GM21515 (cell line): ENCODE results near the gene SYTL3.

ENCODE experiments used
- ATAC-seq: cut with Tn5 transposase; IDR thresholded peaks from one replicate; pipeline ENCODE4 v1.9.1; 2021; ENCODE audit not compliant: unreplicated experiment

The SYTL3 gene

DNA sequence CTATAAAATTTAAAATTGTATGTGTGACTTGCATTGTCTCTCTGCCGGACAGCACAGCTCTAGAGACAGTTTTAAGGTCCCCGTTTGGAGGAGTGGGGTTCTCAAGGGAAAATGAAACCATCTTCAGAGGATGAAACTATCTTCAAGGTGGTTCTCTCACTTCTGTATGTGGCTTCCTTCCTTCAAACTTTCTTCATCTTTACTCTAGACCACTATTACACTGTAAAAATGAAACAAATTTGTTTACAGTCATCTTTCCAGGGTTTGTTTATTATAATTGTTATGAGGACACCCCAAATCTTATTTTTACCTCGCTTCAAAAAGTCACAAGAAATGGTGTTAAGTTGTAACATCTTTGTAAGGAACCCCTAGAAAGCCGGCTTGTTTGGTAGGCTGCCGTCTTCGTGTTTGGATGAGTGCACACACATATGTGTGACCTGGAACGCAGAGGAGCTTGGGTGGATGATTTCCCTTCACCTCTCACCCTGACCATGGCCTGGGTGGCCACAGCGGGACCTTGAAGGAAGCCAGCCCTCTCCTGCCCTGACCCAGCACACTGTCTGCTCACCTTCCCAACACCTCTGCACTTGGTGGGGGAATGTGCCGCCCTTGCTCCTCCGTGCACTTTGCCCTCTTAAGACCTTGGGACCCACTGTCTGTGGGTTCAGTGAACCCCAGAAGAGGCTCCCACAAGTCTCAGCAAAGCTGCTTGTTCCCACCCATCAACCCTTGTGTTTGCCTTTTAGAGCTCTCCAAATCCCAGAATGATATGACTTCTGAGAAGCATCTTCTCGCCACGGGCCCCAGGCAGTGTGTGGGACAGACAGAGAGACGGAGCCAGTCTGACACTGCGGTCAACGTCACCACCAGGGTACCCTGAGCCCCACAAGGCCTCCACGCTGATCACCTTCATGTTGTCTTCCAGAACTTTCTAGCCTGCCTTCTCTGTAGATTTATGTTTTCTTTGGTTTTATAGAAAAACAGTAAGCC is 67.8 kb downstream of the SYTL3 start:
- ATAC-seq, result peak; percentile 60

DNA sequence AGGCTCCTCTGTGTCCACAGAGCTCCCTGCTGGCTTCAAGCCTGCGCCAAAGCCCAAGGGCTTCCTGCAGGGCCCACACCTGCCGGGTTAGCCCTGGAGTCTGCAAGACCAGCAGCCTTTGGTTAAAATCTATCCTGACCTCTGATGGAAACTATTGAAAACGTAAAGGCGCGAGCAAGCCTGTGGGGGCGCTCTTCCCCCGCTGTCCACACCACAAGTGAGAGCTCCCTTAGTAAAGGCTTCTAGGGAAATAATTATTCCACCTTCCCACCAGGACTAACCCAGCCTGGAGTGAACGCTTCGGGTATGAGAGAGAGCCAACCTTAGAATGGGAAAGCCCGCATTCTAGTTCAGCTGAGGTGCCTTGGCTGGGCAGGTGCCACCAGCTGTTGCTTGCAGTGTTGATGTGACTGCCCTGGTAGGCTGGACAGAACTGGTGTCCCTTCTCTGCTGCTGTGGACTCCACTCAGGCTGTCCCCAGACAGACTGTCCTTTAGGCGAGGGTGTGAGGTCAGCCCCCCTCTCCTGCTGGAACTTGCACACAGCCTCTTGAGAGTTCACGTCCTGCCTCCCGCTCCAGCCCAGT is 68.7 kb downstream of the SYTL3 start:
- ATAC-seq, result no peak

DNA sequence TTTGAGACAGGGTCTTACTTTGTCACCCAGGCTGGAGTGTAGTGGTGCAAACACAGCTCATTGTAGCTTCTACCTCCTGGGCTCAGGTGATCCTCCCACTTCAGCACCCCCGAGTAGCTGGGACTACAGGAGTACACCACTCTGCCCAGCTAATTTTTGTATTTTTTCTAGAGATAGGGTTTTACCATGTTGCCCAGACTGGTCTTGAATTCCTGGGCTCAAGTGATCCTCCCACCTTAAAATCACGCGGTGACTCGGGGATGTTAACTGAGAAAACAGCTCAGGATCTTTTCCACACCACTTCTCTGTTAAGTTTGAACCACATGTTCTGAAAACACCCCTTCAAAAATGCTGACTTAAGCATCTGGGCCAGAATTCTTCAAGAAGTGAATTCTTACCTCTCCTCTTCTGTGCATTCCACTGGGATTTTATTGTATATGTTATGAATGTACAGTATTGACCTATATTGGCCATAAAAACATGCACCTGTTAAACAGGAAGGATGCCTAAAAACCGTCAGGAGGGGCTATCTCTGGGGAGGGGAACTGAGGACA is 72.4 kb downstream of the SYTL3 start:
- no peak for ATAC-seq

DNA sequence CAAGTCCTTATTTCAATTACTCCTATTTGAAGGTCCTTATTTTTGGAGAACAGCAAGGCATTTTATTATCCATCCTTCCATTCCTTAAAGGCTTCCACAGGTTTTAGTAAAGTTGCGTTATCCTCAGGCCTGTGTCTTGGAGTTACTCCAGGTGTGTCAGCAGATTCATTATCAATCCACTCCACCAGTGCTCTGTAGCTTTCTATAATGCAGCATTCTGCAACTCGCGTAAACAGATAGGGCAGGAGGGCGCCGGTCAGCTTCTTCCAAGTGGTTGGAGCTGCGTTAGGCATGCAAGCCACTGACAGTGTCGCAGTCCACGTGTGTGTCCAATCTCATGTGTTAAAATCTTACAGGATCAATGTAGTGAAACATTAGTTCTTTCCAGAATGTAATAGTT is 75.8 kb downstream of the SYTL3 start:
- no peak for ATAC-seq

DNA sequence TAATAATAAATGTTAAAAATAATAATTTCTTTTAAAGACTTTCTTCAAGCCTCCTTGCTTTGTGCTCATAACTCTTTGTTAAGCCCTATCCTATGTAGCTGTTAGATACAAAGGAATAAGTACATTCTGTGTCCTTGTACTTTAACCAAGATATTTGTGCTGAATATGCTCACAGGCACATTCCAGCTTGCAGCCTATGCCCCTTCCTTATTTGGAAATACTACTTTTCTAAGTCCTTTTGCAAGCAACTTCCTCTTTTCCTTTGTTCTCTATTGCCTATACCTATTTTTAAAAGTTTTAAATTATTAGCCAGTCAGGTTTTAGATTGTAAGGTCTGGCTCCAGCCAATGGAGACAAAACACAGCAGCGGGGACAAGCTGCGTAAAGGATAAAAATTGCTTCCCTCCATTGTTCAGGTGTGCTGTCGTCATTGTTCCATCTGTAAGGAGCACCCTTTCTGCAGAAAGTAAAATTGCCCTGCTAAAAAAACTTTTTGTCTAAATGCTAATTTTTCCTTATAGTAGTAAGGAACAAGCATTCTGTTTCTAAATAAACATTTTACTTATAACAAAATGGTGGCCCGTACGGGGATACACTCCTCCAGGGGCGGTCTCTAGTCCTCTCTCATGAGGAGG is 80.2 kb downstream of the SYTL3 start:
- no peak for ATAC-seq

DNA sequence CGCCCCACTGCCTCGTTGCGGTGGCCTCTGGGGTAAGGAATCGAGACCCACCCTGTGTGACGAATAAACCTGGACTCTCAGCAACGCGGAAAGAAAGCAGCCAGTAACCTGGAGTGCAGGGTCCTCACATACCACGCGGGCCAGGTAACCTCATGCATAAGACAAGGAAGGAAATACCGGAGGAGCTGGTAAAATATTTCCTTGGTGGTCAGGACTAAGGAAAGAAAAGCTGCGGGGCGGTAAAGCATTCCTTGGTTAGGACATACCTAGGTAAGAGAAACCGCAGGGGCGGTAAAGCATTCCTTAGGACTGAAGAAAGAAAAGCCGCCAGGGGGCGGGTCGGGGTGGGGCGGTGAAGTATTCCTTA is 80.7 kb downstream of the SYTL3 start:
- no peak for ATAC-seq

DNA sequence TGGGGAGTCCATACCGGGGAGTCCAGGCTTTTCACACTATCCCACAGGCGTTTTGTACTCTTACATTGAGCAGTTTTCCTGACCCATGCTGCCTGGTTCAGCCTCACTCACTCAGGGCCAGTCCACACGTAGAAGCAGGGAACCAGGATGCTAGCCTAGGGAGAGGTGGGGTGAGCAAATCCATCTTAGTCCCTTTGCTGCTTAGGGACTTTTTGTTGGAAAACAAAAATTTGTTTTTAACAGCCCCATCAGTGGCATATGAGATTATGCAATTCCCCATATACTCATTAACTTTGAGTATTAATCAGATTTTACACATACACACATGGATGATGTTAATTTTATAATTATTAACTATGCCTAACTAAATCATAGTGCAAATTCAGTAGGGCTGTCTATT is 85.2 kb downstream of the SYTL3 start:
- no peak for ATAC-seq

DNA sequence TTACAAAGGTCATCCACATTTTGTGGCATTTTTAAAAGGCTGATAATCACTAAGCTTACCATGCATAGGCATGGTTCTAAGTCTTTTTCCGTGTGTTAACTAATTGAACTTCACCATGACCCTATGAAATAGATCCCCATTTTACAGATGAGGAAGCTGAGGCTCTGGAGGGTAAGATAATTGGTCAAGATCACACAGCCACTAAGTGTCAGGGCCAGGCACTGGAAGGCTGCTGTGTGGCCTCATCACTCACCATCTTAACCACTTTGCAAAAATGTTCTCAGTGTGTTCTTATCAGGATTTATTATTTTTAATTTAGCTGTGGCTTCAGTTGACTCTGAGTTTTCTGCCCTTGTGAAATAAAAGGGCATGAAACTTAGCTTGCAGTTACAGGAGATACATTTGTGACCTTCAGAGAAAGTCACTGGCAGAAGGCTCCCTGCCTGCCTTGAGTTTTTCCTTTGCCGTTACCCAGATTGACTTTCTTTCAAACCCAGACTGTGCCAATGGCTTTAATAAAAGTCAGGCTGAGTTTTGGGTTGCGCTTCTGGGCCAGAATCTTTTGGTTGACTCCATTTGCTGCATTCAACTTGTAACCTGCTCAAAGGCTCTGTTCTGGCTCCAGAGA is 87.3 kb downstream of the SYTL3 start:
- ATAC-seq, result no peak

DNA sequence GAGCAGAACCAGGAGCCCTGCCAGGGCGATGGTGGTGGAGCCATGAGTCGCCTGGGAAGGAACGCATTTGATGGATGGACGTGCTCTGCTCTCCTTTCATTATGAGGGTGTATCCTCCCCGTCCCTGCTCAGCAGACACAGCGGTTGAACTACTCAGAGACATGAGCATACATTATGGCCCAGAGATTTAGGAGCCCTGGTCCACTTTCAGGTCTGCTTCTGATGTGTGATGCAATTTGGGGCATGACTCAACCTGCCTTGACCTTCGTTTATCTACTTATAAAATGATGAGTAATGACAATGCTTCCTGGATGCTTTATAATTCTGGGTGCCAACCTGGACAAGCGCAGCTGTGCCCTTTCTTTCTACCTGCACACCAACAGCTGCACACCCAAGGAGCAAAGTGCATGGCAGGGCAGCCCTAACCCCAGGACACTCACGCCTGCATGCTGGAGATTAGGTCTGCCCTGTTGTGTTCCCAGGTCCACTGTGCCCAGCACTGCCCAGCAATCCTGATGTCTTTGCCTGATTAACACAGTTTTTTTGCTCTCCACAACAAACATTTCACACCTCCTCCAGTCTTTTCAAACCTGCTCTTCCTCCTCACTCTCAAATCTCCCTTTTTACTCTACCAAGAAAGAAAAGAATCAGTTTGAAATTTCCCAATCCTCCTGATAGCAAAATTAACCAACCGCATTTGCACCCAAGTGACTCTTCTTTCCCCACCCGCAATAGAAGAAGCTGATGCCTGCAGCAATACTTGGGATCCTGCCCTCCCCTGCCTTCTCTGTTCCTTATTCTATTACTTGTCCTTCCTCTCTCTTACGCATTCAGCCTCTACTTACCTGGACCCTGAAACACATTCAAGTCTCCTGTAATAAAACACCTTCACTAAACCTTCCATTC is 88.1 kb downstream of the SYTL3 start:
- no peak for ATAC-seq

DNA sequence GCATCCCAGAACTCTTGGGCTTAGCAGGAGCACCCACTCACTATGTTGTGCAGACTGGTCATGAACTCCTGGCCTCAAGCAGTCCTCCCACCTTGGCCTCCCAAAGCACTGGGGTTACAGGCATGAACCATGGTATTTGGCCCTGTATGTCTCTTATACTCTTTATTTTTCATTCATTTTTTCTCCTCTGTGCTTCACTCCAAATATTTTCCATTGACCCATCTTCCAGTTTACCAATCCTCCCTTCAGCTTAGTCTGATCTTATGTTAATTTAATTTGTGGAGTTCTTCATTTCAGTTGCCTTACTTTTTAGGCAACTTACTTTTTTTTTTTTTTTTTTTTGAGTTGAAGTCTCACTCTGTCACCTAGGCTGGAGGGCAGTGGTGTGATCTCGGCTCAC is 89.8 kb downstream of the SYTL3 start:
- no peak for ATAC-seq

DNA sequence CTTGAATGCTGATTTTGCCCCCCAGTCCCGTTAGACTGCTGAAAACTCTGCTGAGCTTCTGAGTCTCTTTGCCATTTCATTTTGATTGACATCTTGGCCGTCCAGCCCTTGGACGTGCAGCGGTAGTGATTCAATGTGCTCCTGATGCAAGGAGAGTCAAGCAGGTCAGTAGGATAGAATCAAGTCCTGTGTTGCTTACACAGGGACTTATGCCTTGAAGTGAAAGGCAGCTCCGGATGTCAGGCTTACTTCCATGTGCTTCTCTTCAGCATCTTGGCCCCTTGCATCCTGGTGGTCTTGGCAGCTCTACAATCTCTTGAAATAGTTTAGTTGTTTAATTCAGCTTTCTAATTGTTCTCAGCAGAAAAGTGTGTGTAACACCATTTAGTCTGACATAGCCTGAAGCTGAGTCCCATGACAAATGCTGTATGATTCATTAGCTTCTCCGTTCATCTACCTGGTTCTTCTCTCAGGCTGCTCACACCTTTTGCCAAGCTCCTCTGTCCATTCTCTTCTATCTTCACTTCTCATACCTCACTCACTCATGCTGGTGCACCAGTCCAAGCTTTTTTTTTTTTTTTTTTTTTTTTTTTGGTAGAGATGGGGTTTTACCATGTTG is 93.3 kb downstream of the SYTL3 start:
- ATAC-seq, result no peak

DNA sequence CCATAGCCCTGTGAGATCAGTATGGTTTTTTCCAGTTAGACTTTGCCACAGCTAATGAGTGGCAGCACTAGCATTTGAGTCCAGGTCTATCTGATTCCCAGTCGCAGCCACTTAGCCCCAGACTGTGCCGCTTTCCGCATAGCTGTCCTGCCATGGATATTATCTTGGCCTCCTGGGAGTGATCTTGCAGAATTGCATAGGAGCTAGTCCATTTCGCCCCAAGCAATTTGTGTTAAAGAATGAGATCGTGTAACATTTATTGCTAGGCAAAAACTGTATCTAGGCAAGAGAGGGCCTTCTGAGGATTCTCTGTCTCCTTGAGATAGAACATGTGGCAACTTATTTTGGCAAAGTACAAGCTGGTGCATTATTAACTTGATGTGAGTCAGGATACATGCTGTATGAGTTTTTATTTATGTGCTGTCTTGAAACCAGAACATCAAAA is 95.2 kb downstream of the SYTL3 start:
- no peak for ATAC-seq

DNA sequence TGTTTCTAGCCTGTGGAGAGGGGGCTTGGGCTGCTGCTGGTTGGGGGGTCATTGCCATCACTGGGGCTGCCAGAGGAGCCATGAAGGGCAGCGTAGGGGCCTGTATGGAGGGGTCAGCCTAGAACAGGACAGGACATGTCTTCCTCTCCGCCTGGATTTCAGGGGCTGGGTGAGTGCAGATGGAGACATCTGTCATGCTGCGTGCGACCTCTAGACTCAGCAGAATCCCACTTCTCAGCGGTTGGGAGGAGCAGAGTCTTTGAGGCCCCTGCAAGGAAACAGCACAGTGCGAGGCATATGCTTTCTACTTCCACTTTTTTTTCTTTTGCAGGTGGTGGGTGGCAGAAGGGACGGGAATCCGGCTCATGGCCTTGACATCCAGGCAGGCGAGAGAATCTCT is 101.4 kb downstream of the SYTL3 start:
- no peak for ATAC-seq

DNA sequence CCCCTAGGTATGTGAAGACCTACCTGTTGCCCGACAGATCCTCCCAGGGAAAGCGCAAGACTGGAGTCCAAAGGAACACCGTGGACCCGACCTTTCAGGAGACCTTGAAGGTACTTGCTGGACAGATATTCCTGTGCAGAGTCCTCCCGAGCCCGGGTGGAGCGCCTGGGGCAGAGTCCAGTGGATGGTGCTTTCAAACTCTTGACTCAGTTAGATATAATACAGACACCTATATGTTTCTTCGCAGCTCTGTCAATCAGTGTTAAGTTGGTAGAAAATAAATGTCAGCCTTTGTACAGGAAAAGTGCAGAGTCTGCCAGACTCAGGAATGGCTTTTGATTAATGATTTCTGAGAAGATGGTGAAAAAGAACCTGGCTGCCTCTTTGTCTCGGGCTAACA is 102.1 kb downstream of the SYTL3 start:
- ATAC-seq, result no peak

DNA sequence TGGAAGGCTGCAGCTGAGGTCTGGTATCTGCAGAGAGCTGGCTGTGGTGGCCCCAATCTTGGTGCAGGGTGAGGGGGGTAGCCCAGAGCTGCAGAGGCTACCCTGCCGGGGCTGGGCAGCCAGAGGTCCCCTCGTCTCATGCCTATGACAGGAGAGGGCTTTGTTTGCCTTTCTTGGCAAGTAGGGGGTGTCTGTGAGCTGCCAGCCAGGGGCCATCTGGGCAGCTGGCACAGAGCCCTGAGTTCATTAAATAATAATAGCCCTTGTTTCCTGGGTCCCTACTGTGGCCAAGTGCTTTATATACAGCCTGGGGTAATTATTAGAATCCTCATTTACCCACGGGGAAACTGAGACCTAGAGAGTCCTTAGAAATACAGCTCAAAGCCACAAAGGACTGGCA is 102.8 kb downstream of the SYTL3 start:
- ATAC-seq, result no peak

DNA sequence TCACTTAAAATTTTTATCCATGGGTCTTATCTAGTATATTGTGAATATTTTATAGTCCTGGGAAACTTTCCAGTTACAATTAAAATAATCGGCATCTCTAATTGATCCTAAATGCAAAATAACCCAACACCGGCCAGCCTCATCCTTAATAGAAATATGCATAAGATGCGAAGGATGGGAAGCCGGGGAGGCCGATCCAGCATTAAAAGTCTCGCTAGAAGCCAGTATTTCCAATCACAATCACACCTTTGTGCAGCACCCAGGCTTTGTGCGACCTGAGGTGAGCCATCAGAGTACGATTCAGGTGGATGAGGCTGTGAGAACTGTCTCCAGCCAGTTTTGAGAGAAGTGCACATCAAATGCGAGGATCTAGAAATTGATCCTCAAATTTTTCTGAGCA is 104.0 kb downstream of the SYTL3 start:
- ATAC-seq, result no peak

DNA sequence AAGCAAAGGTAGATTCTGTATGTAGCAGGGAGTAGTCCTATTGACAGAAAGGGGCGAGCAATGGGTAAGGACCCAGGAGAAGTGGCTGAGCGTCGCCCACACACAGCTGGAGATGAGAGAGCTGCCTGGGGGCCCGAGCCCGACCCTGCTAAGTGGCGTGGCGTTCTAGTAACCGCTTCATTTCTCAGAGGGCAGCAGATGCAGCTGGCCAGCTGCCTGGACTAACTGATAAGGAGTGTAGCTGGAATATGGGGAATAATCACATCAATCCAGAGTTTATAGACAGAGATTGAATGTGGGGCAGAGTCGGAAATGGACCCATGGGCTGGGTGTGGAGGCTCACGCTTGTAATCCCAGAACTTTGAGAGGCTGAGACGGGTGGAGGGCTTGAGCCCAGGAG is 104.9 kb downstream of the SYTL3 start:
- ATAC-seq, result no peak

DNA sequence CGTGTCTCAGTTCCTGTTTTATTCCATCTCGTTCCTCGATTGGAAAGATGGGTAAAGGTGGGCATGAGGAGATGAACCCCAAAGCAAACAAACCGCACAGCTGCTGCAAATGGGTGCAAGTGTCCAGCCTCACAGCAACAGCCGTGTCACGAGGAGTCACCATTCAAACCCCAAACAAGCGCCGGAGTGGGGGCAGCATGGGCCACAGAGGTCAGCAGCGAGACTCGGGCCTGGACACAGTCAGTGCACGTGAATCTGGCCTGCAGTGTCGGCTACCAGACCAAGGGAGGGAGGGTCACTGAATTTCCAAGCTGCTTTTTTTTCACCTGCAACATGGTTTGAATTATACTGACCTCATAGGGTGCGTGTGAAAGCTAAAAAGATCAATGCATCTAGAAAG is 105.8 kb downstream of the SYTL3 start:
- ATAC-seq, result no peak

DNA sequence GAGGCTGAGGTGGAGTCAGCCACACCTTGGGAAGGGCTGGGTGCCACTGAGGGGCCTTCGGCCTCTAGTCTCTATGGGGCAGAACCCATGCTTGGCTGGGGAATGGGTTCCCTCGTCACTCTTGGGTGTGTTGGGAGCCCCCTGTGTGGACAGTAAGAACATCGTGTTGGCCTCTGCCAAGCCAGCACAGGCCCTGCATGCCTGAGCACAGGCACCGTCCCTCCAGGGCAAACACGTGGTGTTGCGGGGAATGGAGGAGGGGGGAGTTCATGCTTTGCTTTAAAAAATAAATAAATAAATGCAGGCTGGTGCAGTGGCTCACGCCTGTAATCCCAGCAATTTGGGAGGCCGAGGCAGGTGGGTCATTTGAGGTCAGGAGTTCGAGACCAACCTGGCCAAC is 106.3 kb downstream of the SYTL3 start:
- ATAC-seq, result no peak
